GM21367 (cell line): ENCODE measurements around the gene NUP98.
A peak's percentile ranks its signal among the peaks of the same experiment; 100 is the strongest.

Experiments used
- ATAC-seq: cut with Tn5 transposase; IDR thresholded peaks from one replicate; pipeline ENCODE4 v1.9.1; 2021; ENCODE audit not compliant: unreplicated experiment

Gene NUP98

DNA sequence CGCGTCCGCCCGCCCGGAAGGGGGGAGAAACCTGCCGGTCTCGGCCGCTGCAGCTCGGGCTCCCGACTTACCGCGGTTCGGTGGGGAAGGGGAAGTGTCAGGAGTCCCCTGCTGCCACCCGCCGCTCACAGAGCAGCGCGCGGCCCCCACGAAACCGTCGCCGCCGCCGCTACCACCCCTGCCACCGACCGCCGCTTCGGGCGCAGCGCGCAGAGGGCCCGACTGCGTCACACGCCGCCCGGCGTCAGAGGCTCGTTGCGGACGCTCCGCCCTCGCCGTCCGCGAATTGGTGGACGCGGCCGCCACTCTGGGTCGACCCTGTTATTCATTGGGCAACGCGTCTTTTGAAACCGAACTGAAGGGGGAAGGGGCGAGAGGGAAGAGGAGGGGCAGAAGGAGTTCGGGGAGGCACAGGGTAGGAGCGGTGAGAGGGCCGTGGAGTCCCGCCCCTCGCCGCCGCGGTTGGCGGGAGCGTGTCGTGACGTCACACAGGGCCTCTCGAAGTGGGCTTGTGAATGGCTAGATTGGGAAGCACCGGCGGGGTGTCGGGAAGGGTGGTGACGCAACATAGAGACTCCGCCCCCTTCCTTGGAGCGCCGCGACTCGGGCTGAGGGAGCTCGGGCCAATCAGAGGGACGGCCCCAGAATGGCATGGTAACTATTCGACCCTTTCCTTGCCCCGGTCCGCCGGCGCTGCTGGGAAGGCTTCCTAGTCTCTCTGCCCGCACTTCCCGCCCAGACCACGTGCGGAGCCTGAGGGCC is at the start of gene NUP98:
Gene NUP98 (minus strand): TSS at position 226 of the 762 bp plus-strand sequence. CDS start 15,437 bp downstream, outside the sequence.
- peak; percentile 90 for ATAC-seq

DNA sequence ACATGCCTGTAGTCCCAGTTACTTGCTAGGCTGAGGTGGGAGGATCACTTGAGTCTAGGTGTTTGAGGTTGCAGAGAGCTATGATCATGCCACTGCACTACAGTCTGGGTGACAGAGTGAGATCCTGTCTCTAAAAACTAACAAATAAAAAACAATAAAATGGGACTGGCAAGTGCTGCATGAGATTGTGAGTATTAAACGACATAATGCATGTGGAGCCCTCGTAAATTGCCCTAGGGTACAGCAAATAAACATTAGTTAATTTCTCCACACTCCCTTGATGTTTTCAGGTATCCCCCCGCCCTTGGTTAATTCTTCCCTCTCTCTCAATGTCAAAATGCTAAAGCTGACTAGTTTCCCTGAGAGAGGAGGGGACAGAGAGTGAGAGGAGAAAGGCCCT is 48.3 kb upstream of the NUP98 start:
- ATAC-seq = no peak

DNA sequence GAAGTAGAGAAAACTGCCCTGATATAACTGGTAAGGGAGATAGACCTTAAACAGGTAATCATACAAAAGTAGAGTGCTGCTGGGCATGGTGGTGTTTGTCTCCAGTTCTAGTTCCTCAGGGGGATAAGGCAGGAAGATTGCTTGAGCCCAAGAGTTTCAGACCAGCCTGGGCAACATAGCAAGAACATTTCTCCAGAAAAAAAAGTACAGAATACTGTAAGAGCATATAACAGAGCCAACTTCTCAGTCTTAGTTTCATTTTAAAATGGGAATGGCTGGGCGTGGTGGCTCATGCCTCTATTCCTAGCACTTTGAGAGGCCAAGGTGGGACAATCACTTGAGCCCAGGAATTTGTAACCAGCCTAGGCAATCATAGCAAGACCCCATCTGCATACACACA is 47.9 kb upstream of the NUP98 start:
- no peak for ATAC-seq

DNA sequence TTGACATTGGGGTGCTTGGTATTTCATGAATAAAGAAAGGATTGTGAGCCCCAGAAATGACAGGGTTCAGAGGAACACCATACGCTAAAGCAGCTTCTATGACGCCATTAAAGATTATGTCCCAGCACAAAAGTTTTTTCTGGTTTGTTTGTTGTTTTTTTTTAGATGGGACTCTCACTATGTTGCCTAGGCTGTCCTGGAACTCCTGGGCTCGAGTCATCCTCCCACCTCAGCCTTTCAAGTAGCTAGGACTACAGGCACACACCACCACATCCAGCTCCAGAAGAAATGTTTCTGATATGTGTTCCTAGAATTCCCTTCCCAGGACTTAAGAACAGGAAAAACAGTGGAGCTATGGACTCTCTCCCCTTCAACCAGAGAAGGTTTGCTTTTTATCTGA is 46.0 kb upstream of the NUP98 start:
- no peak for ATAC-seq

DNA sequence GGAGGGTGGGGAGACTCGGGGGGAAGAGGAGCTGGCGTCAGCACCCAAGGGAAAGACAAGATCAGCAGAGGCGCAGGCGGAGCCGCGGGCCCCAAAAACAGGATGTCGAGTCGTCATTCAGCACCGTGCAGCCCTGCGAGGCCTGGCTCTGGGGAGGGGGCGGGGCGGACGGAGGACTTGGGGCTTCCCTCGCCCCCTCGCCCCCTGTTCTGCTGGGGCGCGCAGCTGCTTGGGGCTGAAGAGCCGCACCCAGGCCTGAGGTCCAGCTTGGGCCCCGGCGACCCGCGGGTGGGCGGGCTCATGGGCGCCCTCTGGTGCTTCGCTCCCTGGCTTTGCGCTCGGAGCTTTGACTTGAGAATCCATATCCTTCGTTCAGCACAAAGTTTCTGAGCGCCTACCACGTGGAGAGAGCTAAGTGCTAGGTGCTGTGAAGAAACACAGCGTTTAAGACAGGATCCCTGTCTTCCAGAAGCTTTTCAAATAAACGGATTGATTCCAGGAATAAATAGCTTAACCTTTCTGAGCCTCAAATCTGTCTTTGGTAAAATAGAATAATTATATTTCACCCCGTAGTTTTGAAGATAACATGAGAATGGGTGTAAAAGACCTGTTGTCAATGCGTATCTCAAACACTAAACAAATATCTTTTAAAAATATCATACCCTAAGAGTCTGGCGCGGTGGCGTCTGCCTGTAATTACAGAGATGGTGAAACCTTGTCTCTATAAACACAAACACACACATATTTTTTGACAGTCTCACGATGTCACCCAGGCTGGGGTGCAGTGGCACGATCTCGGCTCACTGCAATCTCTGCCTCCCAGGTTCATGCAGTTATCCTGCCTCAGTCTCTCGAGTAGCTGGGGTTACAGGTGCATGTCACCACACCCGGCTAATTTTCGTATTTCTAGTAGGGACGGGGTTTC is 44.3 kb upstream of the NUP98 start:
- ATAC-seq = peak; percentile 43

DNA sequence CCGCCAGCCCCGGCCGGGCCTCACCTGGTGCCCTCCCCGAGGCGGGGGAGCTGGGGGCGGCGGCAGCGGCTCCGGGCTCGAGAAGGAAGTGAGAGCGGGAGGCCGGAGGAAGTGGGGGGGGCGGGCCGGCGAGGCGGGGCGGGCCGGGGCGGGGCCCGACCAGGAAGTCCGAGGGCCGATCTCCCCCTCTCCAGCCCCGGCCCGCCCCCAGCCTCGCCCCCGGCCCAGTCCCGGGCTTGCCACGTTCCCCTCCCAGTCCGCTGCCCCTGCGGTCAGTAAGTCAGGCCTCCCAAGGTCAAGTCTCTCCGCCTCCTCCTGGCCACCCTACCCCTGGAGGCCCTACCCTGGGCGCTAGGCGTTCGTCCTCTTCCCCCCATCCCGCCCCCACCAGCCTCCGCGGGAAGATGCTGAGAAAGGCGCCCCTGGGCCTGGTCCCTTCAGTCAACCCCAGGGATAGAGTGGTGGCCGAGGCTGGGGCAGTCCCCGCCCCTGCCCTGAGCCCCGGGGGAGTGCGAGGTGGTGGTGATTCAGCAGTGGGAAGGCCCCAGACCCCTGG is 43.6 kb upstream of the NUP98 start, which contains the start of gene RHOG:
Gene RHOG (minus strand): TSS at position 90 of the 556 bp plus-strand sequence. CDS start 12,821 bp downstream, outside the sequence.
- ATAC-seq = peak; percentile 23

DNA sequence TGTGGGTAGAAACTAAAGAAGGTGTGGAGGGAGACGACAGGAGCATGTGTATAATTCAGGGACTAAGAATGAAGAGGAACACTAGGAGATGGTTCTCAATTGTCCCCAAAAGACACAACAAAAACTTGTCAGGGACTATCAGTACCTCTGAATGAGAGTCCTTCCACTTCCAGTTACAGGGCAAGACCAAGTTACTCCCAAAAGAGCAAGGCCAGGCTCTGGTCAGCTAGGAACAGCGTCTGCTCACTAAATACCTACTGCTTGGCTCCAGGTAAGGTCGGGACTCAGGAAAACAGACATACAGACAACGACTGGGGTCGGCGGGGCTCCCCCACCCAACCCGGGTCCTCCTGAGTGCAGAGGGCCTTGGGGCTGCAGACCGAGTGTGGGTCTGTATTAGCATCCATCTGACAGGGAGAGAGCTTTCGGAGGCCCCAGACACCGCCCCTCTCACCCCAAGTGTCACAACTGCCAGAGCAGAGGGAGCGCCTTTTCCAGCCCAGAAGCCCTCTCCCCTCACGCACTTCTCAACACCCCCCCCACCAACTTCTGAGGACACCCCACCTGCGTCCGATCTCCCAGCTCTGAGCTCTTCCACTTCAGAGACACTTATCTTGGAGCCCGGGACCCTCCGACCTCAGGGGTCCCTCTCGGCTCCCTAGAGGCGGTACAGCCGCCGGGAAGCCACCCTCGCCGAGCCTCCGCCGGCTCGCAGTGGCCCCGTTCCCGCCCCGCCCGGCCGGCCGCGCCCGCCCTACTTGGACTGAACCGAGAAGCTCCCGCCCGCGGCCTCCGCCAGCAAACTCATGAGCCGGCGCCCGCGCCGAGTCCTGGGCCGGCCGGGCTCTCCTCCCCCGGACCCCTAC is 42.9 kb upstream of the NUP98 start:
- ATAC-seq = no peak

DNA sequence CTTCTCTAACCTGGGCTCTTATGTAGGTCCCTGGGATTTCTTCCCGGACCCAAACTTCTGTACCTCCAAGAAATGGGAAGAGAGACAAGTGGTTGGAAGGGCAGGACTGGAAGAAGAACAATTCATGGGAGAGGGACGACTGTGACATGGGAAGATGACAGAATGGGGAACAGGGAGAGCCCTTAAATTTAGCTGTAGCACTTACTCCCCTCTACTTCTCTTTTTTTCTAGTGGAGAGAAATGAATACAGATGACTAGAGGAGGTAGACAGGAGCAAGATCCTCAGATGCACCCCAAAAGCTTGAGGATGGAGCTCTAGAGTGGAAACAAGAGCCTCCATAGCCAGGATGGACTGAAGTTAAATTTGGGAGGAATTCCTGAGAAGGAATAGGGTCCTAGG is 41.1 kb upstream of the NUP98 start:
- no peak for ATAC-seq

DNA sequence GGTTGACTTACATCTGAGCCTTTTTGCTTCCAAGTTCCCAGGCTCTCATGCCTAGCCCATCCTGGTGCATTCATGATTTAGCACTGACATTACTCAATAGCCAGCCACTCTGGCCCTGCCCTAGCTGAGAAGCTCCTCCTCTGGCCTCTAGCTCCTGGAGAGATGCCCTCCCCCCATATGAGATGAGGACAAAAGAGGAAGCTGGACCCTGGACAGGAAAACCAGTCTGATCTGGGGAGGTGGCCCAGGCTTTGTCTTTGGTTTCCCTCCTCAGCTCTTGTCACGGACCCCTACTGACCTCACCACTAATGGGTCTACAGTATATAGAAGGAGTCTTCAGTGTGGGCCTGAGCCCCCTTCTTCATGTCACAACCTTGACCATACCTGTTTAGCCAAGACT is 40.4 kb upstream of the NUP98 start:
- no peak for ATAC-seq

DNA sequence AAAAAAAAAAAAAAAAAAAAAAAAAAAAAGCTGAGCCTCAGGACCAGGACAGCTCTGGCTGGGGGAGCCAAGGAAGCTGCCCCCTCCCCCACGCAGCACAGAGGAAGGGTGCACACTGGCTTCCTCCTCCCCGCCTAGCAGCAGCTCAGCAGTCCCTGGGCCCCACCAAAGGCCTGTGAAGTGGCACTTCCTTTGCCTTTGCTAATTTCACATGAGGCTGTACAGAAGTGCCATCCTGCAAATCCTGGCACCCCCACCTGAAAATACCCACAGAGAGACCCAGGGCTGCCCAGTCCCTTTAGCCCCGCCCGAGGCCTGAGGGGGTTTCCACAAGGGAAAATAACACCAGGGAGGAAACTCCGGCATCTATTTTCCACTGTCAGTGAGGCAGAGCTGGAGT is 39.5 kb upstream of the NUP98 start:
- ATAC-seq = no peak

DNA sequence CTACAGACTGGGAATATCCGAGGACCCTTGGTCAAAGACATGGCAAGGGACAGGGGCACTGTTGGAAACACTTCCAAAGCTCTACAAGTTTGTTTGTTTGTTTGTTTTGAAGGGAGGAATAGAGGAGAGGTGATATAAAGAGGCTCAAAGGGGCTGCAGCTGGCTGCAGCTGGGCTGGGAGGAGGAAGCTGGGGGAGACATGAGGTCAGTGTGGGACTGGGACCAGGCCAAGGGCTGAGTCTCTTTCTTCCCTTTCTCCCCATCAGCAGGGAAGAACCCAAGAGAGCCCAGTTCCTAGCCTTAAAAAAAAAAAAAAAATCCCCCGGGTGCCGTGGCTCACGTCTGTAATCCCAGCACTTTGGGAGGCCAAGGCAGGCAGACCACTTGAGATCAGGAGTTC is 38.4 kb upstream of the NUP98 start:
- no peak for ATAC-seq

DNA sequence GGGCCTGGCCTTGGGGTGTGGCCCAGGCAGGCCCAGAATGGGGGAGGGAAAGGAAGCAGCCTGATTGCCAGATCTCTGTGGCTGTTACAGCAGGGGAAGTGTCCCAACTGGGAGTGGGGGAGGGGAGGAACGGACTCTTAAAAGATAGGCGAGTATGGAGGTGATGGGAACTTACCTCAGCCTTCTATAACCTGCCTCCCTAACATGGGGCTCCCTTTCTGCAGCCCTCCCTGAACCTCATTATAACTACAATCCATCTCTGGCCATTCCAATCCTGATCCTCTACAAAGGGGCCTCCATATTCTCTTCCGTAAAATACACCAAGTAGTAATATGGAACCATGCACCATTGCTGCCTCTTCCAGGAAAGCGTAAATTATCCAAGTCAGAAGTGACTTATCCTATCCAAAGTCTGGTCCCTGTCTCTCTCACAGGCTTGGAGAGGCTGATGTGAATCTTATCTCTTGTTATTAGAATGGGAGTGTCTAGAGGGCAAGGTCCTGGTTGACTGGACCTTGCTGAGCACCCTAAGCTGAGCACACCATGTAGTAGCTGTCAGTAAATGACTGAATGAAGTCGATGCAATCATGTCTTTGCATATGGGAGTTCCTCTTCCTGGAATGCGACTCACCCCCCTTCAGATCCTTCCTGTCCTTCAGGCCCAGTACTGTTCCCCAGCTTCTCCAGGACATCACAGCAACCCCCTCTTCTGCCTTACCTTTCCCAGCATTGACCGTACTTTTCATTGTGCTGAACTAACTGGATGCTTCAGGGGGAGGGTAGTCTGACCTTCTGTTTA is 37.5 kb upstream of the NUP98 start:
- no peak for ATAC-seq

DNA sequence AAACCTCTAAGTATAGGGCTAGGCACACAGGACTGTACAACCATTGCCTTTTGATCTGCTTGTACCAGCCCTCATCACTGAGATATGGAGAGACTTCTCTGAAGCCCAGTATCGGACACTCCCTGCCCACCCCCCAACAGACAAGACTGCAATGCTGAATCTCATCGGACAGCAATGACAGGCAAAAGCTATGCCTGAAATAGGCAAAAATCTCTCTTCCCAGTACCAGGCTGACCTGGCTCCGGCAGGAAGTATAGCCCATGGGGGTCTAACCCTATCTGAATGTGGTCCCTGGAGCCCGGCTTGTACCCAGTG is 37.0 kb upstream of the NUP98 start:
- no peak for ATAC-seq

DNA sequence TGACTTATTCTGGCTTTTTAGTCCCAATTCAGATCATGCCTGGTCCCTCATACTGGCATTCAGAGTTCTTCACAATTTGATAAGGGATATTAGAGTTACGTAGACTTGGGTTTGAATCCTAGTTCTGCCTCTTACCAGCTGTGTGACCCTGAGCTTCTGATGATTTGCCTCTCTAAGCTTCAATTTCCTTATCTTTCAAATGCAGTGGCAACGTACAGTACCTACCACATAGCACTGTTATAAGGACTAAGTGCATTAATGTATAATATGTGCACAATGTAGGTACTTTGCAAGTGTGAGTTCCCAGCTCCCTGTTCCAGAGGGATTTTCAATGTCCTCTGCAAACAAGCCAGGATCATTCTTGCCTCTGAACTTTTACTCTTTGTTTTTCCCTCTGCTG is 36.1 kb upstream of the NUP98 start:
- ATAC-seq = no peak

DNA sequence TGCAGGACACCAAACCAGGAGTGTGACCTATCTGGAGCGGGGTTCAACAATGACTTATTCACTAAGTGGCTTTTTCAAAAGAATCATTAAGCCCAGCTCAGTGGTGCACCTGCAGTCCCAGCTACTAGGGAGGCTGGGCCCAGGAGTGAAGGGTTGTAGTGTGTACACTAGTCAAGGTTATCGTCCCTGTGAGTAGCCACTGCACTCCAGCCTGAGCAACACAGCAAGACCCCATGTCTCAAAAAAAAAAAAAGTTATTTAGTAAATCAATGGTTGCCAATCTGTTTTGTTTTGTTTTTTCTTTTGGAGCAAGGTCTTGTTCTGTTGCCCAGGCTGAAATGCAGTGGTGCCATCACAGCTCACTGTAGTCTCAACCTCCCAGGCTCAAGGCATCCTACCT is 35.5 kb upstream of the NUP98 start:
- ATAC-seq = no peak

DNA sequence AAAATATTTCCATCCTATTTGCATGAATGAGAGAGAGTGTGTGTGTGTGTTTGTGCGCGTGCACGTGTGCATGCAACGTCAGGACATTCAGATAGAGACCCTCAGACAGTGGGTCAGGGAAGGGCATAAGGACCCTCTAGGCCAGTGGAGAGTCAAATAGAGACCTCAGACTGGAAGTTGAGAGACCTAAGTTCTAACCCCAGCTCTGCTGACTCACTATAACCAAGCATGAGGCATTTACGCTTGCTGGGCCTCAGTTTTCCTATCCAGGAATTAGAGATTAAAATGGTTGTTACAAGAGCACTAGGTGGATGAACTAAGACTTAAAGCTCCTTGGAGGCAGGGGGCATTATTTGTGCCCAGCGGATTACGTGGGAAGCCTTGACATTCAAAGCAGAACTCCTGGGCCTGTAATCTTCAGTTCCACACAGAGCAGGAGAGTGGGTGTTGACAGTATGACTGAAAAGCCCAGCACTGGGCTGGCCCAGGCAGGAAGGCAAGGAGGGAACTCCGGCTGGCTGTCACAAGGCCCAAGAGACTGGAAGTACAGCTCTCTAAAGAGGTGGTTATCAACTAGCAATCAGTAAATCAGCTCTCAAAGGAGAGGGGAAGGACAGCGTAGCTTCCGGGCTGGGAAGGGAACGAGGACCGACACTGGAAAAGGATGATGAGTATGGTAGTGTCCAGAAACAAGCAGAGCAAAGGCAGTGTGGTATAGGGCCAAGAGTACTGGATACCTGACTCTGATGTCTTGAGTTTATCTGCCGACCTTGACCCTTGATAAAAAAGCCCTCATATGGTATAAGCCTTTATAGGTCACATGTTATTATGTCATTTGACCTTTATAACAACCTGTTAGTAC is 34.3 kb upstream of the NUP98 start:
- ATAC-seq = no peak

DNA sequence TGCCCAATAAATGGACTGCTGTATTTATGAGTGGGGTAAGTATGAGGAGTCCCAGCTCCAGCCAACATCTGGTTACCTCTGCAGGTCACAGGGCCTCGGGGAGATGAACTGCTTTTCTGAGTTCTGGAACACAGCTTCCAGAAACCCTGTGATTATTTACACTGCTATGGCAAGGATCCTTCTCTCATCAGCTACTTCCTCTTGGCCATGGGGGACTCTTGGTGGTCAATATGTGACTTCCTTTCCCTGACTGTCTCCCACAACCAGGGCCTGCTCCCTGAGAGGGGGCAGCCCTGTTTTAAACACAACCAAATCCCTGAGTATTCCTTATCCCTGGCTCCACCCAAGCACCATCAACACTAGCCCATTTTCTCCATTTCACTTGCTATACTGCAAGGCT is 33.4 kb upstream of the NUP98 start:
- no peak for ATAC-seq

DNA sequence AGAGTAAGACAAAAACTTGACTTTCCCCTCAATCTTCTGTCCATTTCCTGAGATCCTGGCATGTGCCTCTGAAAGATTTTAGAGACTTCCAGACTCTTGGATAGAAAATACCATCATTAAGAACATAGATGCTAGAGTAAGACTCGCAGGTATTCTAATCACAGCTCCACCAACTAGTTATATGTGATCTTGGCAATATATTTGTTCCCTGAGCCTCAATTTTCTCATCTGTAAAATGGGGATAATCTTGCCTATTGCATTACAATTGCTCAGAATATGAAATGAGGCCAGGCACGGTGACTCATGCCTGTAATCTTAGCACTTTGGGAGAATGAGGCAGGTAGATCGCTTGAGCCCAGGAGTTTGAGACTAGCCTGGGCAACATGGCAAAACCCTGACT is 32.7 kb upstream of the NUP98 start:
- ATAC-seq = no peak
